ENCODE measurements around the gene ABTB2.
A peak's percentile ranks its signal among the peaks of the same experiment; 100 is the strongest.

- TF ChIP-seq, protein P1, sequence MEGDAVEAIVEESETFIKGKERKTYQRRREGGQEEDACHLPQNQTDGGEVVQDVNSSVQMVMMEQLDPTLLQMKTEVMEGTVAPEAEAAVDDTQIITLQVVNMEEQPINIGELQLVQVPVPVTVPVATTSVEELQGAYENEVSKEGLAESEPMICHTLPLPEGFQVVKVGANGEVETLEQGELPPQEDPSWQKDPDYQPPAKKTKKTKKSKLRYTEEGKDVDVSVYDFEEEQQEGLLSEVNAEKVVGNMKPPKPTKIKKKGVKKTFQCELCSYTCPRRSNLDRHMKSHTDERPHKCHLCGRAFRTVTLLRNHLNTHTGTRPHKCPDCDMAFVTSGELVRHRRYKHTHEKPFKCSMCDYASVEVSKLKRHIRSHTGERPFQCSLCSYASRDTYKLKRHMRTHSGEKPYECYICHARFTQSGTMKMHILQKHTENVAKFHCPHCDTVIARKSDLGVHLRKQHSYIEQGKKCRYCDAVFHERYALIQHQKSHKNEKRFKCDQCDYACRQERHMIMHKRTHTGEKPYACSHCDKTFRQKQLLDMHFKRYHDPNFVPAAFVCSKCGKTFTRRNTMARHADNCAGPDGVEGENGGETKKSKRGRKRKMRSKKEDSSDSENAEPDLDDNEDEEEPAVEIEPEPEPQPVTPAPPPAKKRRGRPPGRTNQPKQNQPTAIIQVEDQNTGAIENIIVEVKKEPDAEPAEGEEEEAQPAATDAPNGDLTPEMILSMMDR (conservative IDR thresholded peaks at IDR 0.05; ENCODE audit: low read length): 0 out of 2 replicates have a peak, but pooled peaks have one; percentile 19
- no peak for TF ChIP-seq EZH2phosphoT487 (IDR thresholded peaks at IDR 0.05; ENCODE audit: borderline replicate concordance, low read depth, low read length)
Measured at GRCh38 chr11:34104680-34105078, 253.1 kb downstream of the ABTB2 start.
